Bone marrow (tissue), 2 donors: ENCODE results near the gene INPP5J.
"Not testable (repeated sequence)": the region's sequence is repeated elsewhere in the genome, so short reads cannot be mapped to it uniquely, and the experiment has no call there.

ENCODE experiments used
- DNase-seq, 2 donors: peaks; one replicate each; lab custom pipeline; 2025; lab: John Stamatoyannopoulos, UW

INPP5J gene

GRCh38 chr22:31102441-31103081 is 20.2 kb upstream of the INPP5J start:
- DNase-seq: no peak

GRCh38 chr22:31103111-31103510 is 19.7 kb upstream of the INPP5J start:
- no peak for DNase-seq

- DNase-seq: no peak
These were observed 18.7 kb upstream of the INPP5J start for GRCh38 chr22:31103899-31104694.

GRCh38 chr22:31104869-31105268 is 17.9 kb upstream of the INPP5J start:
- no peak for DNase-seq

GRCh38 chr22:31105282-31105929 is 17.4 kb upstream of the INPP5J start:
- DNase-seq: no peak

GRCh38 chr22:31106001-31106571 is 16.7 kb upstream of the INPP5J start:
- DNase-seq: no peak

GRCh38 chr22:31106731-31107177 is 16.0 kb upstream of the INPP5J start:
- DNase-seq: no peak

- peak; percentile 72 to 78 for DNase-seq
These were observed 15.4 kb upstream of the INPP5J start, which contains the start of gene SELENOM for GRCh38 chr22:31107178-31107893. TSS of gene SELENOM (minus strand) at chr22:31107568. CDS start at chr22:31107505, 63 bp downstream.

GRCh38 chr22:31107894-31108218 is 14.9 kb upstream of the INPP5J start:
- DNase-seq: no peak

- DNase-seq: not testable (repeated sequence)
These were observed 10.1 kb upstream of the INPP5J start for GRCh38 chr22:31112547-31113091.

GRCh38 chr22:31118046-31118820 is 4.5 kb upstream of the INPP5J start:
- no peak for DNase-seq

GRCh38 chr22:31119026-31119717 is 3.6 kb upstream of the INPP5J start:
- no peak for DNase-seq

- no peak for DNase-seq
These were observed 2.5 kb upstream of the INPP5J start for GRCh38 chr22:31120230-31120629.

GRCh38 chr22:31120642-31121041 is 2.1 kb upstream of the INPP5J start:
- no peak for DNase-seq

- no peak for DNase-seq
These were observed 1.4 kb upstream of the INPP5J start for GRCh38 chr22:31121403-31121802.

GRCh38 chr22:31122196-31122531 is 602 bp upstream of the INPP5J start:
- no peak for DNase-seq

GRCh38 chr22:31123292-31123602 is 481 bp downstream of the INPP5J start:
- DNase-seq: no peak

GRCh38 chr22:31124290-31124689 is 1.5 kb downstream of the INPP5J start:
- DNase-seq: no peak

- no peak for DNase-seq
These were observed 2.2 kb downstream of the INPP5J start for GRCh38 chr22:31124811-31125465.

GRCh38 chr22:31125521-31126117 is 2.9 kb downstream of the INPP5J start:
- no peak for DNase-seq
